Measurements from ENCODE around the gene GPRC5B.

The GPRC5B gene

GRCh38 chr16:19853132-19853741, 31.4 kb downstream of the GPRC5B start:
- no peak overlapping the region for H3K4me3 Mint-ChIP-seq

GRCh38 chr16:19851476-19851875, 33.2 kb downstream of the GPRC5B start:
- Mint-ChIP-seq H3K36me3 (ENCODE audit: low read depth) (no peaks in the 10 kb centered on the region), H3K27me3 (no peaks in the 10 kb centered on the region), H3K4me3 (no peak overlapping the region), H3K4me1 (ENCODE audit: low read depth) (no peaks in the 10 kb centered on the region), H3K9me3 (no peaks in the 10 kb centered on the region), H3K27ac (no peak overlapping the region)

More at GRCh38 chr16:19853132-19853741, 31.4 kb downstream of the GPRC5B start:
- Mint-ChIP-seq H3K4me1 (ENCODE audit: low read depth) (no peaks in the 10 kb centered on the region), H3K27me3 (no peaks in the 10 kb centered on the region), H3K27ac (no peak overlapping the region), H3K36me3 (ENCODE audit: low read depth) (no peaks in the 10 kb centered on the region), H3K9me3 (no peaks in the 10 kb centered on the region)

- H3K36me3 Mint-ChIP-seq (ENCODE audit: low read depth), result no peaks in the 10 kb centered on the region
- no peak overlapping the region for H3K27ac Mint-ChIP-seq
- no peak overlapping the region for H3K4me3 Mint-ChIP-seq
- H3K27me3 Mint-ChIP-seq, result no peaks in the 10 kb centered on the region
- H3K9me3 Mint-ChIP-seq, result no peaks in the 10 kb centered on the region
- no peaks in the 10 kb centered on the region for H3K4me1 Mint-ChIP-seq (ENCODE audit: low read depth)
These were observed 34.4 kb downstream of the GPRC5B start for GRCh38 chr16:19850131-19850817.

GRCh38 chr16:19848756-19849155, 35.9 kb downstream of the GPRC5B start:
- Mint-ChIP-seq H3K27me3 (no peaks in the 10 kb centered on the region), H3K9me3 (no peaks in the 10 kb centered on the region), H3K27ac (no peak overlapping the region), H3K4me3 (no peak overlapping the region), H3K4me1 (ENCODE audit: low read depth) (no peaks in the 10 kb centered on the region), H3K36me3 (ENCODE audit: low read depth) (no peaks in the 10 kb centered on the region)

- Mint-ChIP-seq H3K4me1 (ENCODE audit: low read depth) (no peaks in the 10 kb centered on the region), H3K9me3 (no peaks in the 10 kb centered on the region), H3K27me3 (no peaks in the 10 kb centered on the region), H3K36me3 (ENCODE audit: low read depth) (no peaks in the 10 kb centered on the region), H3K27ac (no peak overlapping the region), H3K4me3 (no peak overlapping the region)
These were observed 38.2 kb downstream of the GPRC5B start for GRCh38 chr16:19846436-19846835.

- Mint-ChIP-seq H3K27ac (no peak overlapping the region), H3K9me3 (no peaks in the 10 kb centered on the region)
These were observed 39.6 kb downstream of the GPRC5B start for GRCh38 chr16:19844945-19845641.

GRCh38 chr16:19843371-19843770, 41.3 kb downstream of the GPRC5B start:
- Mint-ChIP-seq H3K9me3 (no peaks in the 10 kb centered on the region), H3K4me1 (ENCODE audit: low read depth) (no peaks in the 10 kb centered on the region), H3K27ac (no peak overlapping the region), H3K36me3 (ENCODE audit: low read depth) (no peaks in the 10 kb centered on the region), H3K4me3 (no peak overlapping the region), H3K27me3 (no peaks in the 10 kb centered on the region)

More at GRCh38 chr16:19844945-19845641, 39.6 kb downstream of the GPRC5B start:
- no peaks in the 10 kb centered on the region for H3K4me1 Mint-ChIP-seq (ENCODE audit: low read depth)
- no peaks in the 10 kb centered on the region for H3K36me3 Mint-ChIP-seq (ENCODE audit: low read depth)
- H3K4me3 Mint-ChIP-seq, result no peak overlapping the region
- no peaks in the 10 kb centered on the region for H3K27me3 Mint-ChIP-seq

- H3K4me3 Mint-ChIP-seq, result no peak overlapping the region
- H3K36me3 Mint-ChIP-seq (ENCODE audit: low read depth), result no peaks in the 10 kb centered on the region
- no peaks in the 10 kb centered on the region for H3K4me1 Mint-ChIP-seq (ENCODE audit: low read depth)
- no peaks in the 10 kb centered on the region for H3K27me3 Mint-ChIP-seq
- H3K27ac Mint-ChIP-seq, result no peak overlapping the region
- no peaks in the 10 kb centered on the region for H3K9me3 Mint-ChIP-seq
These were observed 42.1 kb downstream of the GPRC5B start for GRCh38 chr16:19842426-19843157.

GRCh38 chr16:19841184-19841583, 43.5 kb downstream of the GPRC5B start:
- H3K4me1 Mint-ChIP-seq (ENCODE audit: low read depth), result peaks cover 1% of the 10 kb centered on the region
- H3K27ac Mint-ChIP-seq, result no peak overlapping the region
- no peak overlapping the region for H3K4me3 Mint-ChIP-seq
- no peaks in the 10 kb centered on the region for H3K36me3 Mint-ChIP-seq (ENCODE audit: low read depth)
- H3K9me3 Mint-ChIP-seq, result no peaks in the 10 kb centered on the region
- no peaks in the 10 kb centered on the region for H3K27me3 Mint-ChIP-seq

GRCh38 chr16:19840524-19841110, 44.0 kb downstream of the GPRC5B start:
- Mint-ChIP-seq H3K9me3 (no peaks in the 10 kb centered on the region), H3K36me3 (ENCODE audit: low read depth) (no peaks in the 10 kb centered on the region), H3K27me3 (no peaks in the 10 kb centered on the region), H3K4me3 (no peak overlapping the region), H3K4me1 (ENCODE audit: low read depth) (peaks cover 3% of the 10 kb centered on the region), H3K27ac (no peak overlapping the region)

GRCh38 chr16:19837984-19838707, 46.5 kb downstream of the GPRC5B start:
- Mint-ChIP-seq H3K27ac (no peak overlapping the region), H3K4me1 (ENCODE audit: low read depth) (peaks cover 3% of the 10 kb centered on the region), H3K36me3 (ENCODE audit: low read depth) (no peaks in the 10 kb centered on the region), H3K9me3 (no peaks in the 10 kb centered on the region), H3K27me3 (no peaks in the 10 kb centered on the region), H3K4me3 (no peak overlapping the region)

GRCh38 chr16:19837331-19837980, 47.2 kb downstream of the GPRC5B start:
- Mint-ChIP-seq H3K4me3 (no peak overlapping the region), H3K27ac (no peak overlapping the region), H3K27me3 (no peaks in the 10 kb centered on the region), H3K36me3 (ENCODE audit: low read depth) (no peaks in the 10 kb centered on the region), H3K9me3 (no peaks in the 10 kb centered on the region), H3K4me1 (ENCODE audit: low read depth) (peaks cover 3% of the 10 kb centered on the region)

- H3K27me3 Mint-ChIP-seq, result no peaks in the 10 kb centered on the region
- no peaks in the 10 kb centered on the region for H3K9me3 Mint-ChIP-seq
- no peak overlapping the region for H3K4me3 Mint-ChIP-seq
- no peak overlapping the region for H3K27ac Mint-ChIP-seq
- peaks cover 3% of the 10 kb centered on the region for H3K4me1 Mint-ChIP-seq (ENCODE audit: low read depth)
- no peaks in the 10 kb centered on the region for H3K36me3 Mint-ChIP-seq (ENCODE audit: low read depth)
These were observed 48.7 kb downstream of the GPRC5B start for GRCh38 chr16:19835968-19836421.

- no peaks in the 10 kb centered on the region for H3K36me3 Mint-ChIP-seq (ENCODE audit: low read depth)
- no peaks in the 10 kb centered on the region for H3K27me3 Mint-ChIP-seq
- no peak overlapping the region for H3K4me3 Mint-ChIP-seq
- H3K4me1 Mint-ChIP-seq (ENCODE audit: low read depth), result peaks cover 3% of the 10 kb centered on the region
- no peak overlapping the region for H3K27ac Mint-ChIP-seq
- no peaks in the 10 kb centered on the region for H3K9me3 Mint-ChIP-seq
These were observed 49.5 kb downstream of the GPRC5B start for GRCh38 chr16:19835196-19835595.
